ENCODE measurements around the gene TRIM66.

Gene TRIM66

GRCh38 chr11:8646873-8647272, 35.6 kb downstream of the TRIM66 start:
- H3K27me3 ChIP-seq (replicated peaks; ENCODE audit: control insufficient read depth, insufficient read depth, low read length): no peaks in the 10 kb centered on the region
- H3K36me3 ChIP-seq (ENCODE audit: control insufficient read depth, insufficient read depth, low read length, severe bottlenecking): peaks cover 46% of the 10 kb centered on the region
- no peak for DNase-seq (ENCODE audit: low read depth)
- no peak overlapping the region for H3K9ac ChIP-seq (ENCODE audit: low read length)
- H3K4me1 ChIP-seq (ENCODE audit: control insufficient read depth, insufficient read depth, low read length): peaks cover 6% of the 10 kb centered on the region
- H3K9me3 ChIP-seq (ENCODE audit: control insufficient read depth, low read length): no peaks in the 10 kb centered on the region
- no peak overlapping the region for H3K4me3 ChIP-seq (ENCODE audit: low read length)

- H3K27me3 ChIP-seq (replicated peaks; ENCODE audit: control insufficient read depth, insufficient read depth, low read length): no peaks in the 10 kb centered on the region
- H3K9me3 ChIP-seq (ENCODE audit: control insufficient read depth, low read length): no peaks in the 10 kb centered on the region
- no peak overlapping the region for H3K9ac ChIP-seq (ENCODE audit: low read length)
- H3K36me3 ChIP-seq (ENCODE audit: control insufficient read depth, insufficient read depth, low read length, severe bottlenecking): peaks cover 72% of the 10 kb centered on the region
- H3K4me1 ChIP-seq (ENCODE audit: control insufficient read depth, insufficient read depth, low read length): no peaks in the 10 kb centered on the region
- no peak overlapping the region for H3K4me3 ChIP-seq (ENCODE audit: low read length)
- DNase-seq (ENCODE audit: low read depth): no peak
Measured at GRCh38 chr11:8642196-8642841, 40.1 kb downstream of the TRIM66 start.

DNA sequence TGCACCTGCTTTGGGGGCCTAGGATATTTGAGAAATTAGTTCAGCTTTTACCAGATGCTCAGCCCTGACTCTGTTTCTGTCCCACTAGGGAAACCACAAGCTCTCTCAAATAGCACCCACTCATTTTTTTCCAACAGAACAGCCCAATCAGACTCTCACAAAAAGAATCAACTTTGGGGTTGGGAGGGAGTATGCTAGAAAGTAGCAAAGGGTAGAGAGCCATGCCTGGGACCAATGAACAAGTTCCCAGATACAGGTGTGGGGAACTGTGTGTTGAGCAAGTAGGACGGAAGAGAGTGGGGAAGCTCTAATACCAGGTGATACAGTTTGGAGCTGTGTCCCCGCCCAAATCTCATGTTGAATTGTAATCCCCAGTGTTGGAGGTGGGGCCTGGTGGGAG, 41.1 kb downstream of the TRIM66 start:
- Histone ChIP-seq H3K36me3 (ENCODE audit: control insufficient read depth, insufficient read depth, low read length, severe bottlenecking) (peaks cover 75% of the 10 kb centered on the region), H3K4me3 (ENCODE audit: low read length) (no peak overlapping the region), H3K27me3 (replicated peaks; ENCODE audit: control insufficient read depth, insufficient read depth, low read length) (no peaks in the 10 kb centered on the region), H3K4me1 (ENCODE audit: control insufficient read depth, insufficient read depth, low read length) (no peaks in the 10 kb centered on the region), H3K9ac (ENCODE audit: low read length) (no peak overlapping the region), H3K9me3 (ENCODE audit: control insufficient read depth, low read length) (peaks cover 5% of the 10 kb centered on the region)
- DNase-seq (ENCODE audit: low read depth): no peak

DNA sequence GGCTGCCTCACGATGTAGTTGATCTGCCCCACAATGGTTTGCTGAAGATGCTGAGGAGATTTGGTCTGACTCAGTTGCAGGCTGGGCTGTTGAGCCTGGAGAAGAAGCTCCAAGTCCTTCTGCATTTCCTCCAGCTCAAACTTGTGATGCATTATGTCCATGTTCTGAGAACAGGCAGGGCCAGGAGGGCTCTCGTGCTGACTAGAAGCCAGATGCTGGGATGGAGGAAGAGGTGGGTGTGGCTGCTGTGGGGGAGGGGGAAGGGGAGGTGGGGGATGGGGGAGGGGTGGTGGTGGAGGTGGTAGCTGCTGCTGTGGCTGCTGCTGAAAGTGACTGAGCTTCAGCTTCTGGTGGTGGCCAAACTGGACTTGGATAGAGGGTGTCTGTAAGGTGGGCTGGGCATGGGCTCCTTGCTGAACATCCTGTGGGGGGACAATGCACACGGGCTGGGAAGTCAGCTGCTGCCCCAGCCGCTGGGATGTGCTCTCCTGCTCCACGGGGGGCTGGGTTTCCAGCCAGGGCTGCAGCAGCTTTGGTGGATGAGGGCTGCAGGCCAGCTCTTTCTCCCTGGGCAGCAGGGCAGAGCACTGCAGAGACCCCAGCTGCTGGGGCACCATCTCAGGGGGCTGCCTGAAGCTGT, 42.1 kb downstream of the TRIM66 start:
- no peaks in the 10 kb centered on the region for H3K4me1 ChIP-seq (ENCODE audit: control insufficient read depth, insufficient read depth, low read length)
- peaks cover 10% of the 10 kb centered on the region for H3K9me3 ChIP-seq (ENCODE audit: control insufficient read depth, low read length)
- no peak overlapping the region for H3K4me3 ChIP-seq (ENCODE audit: low read length)
- no peak for DNase-seq (ENCODE audit: low read depth)
- H3K9ac ChIP-seq (ENCODE audit: low read length): no peak overlapping the region
- H3K36me3 ChIP-seq (ENCODE audit: control insufficient read depth, insufficient read depth, low read length, severe bottlenecking): peaks cover 75% of the 10 kb centered on the region
- no peaks in the 10 kb centered on the region for H3K27me3 ChIP-seq (replicated peaks; ENCODE audit: control insufficient read depth, insufficient read depth, low read length)

- Histone ChIP-seq H3K36me3 (ENCODE audit: control insufficient read depth, insufficient read depth, low read length, severe bottlenecking) (peaks cover 74% of the 10 kb centered on the region), H3K27me3 (replicated peaks; ENCODE audit: control insufficient read depth, insufficient read depth, low read length) (no peaks in the 10 kb centered on the region), H3K9ac (ENCODE audit: low read length) (no peak overlapping the region), H3K4me3 (ENCODE audit: low read length) (no peak overlapping the region), H3K9me3 (ENCODE audit: control insufficient read depth, low read length) (peaks cover 10% of the 10 kb centered on the region), H3K4me1 (ENCODE audit: control insufficient read depth, insufficient read depth, low read length) (no peaks in the 10 kb centered on the region)
- no peak for DNase-seq (ENCODE audit: low read depth)
Measured at GRCh38 chr11:8639655-8640054, 42.8 kb downstream of the TRIM66 start.

DNA sequence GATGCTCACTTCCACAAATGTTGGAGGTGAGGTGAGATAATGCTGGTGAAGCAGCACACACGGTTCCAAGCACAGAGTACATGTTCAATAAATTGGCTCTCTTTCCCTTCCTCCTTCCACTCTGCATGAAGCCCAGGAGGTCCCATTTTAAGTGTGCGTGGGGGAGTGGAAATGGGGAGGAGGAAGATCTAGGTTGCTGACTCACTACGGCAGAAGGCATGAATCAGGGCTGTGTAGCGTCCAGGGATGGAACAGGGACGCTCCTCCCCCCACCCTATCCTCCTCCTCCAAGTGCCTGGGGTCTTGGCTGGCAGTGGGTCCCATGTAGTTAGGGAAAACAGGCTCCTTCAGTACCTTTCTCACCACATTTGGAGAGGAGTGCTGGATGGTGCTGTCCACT, 44.2 kb downstream of the TRIM66 start:
- peaks cover 10% of the 10 kb centered on the region for H3K9me3 ChIP-seq (ENCODE audit: control insufficient read depth, low read length)
- no peak overlapping the region for H3K9ac ChIP-seq (ENCODE audit: low read length)
- DNase-seq (ENCODE audit: low read depth): no peak
- H3K36me3 ChIP-seq (ENCODE audit: control insufficient read depth, insufficient read depth, low read length, severe bottlenecking): peaks cover 76% of the 10 kb centered on the region
- no peak overlapping the region for H3K4me3 ChIP-seq (ENCODE audit: low read length)
- no peaks in the 10 kb centered on the region for H3K4me1 ChIP-seq (ENCODE audit: control insufficient read depth, insufficient read depth, low read length)
- no peaks in the 10 kb centered on the region for H3K27me3 ChIP-seq (replicated peaks; ENCODE audit: control insufficient read depth, insufficient read depth, low read length)

DNA sequence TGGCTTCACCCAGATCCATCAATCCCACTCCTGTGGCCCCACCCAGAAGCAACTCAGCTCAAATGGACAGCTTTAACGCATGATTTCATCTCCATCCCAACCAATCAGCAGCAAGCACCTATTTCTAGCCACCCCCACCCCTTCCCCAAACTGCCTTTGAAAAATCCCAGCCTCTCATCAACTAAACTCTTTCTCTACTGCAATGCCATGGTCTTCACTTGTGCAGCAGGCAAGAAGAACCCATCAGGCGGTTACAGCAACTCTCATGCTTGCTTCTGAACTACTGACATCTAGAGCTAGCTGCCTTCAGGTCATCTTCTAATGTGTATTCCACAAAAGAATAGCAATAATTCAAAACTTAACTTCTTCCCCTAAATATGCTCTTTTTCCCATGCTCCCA, 46.3 kb downstream of the TRIM66 start:
- H3K4me1 ChIP-seq (ENCODE audit: control insufficient read depth, insufficient read depth, low read length): peaks cover 6% of the 10 kb centered on the region
- H3K36me3 ChIP-seq (ENCODE audit: control insufficient read depth, insufficient read depth, low read length, severe bottlenecking): peaks cover 68% of the 10 kb centered on the region
- H3K9me3 ChIP-seq (ENCODE audit: control insufficient read depth, low read length): peaks cover 10% of the 10 kb centered on the region
- H3K4me3 ChIP-seq (ENCODE audit: low read length): no peak overlapping the region
- DNase-seq (ENCODE audit: low read depth): no peak
- no peaks in the 10 kb centered on the region for H3K27me3 ChIP-seq (replicated peaks; ENCODE audit: control insufficient read depth, insufficient read depth, low read length)
- H3K9ac ChIP-seq (ENCODE audit: low read length): no peak overlapping the region

DNA sequence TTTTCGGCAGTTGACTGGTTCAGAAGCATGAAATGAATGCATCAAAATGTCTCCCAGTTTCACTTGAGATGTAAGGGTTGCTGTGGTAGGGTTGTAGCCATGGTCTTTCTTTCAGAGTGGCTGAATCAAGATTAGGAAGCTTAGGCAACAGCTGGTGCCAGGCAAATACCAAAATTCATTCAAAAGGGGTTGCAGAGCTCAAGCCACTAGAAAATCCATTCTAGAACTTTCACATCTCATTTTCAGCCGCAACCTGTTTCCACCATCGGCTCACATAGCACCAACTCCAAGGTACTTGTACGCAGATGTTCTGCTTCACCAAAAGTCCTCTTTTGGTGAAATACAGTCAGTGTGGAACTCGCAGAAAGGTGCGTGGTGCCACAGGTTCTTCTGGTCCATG, 48.0 kb downstream of the TRIM66 start:
- DNase-seq (ENCODE audit: low read depth): no peak

GRCh38 chr11:8631395-8632118, 50.9 kb downstream of the TRIM66 start:
- H3K9ac ChIP-seq (ENCODE audit: low read length): no peak overlapping the region
- H3K36me3 ChIP-seq (ENCODE audit: control insufficient read depth, insufficient read depth, low read length, severe bottlenecking): peaks cover 29% of the 10 kb centered on the region
- H3K4me1 ChIP-seq (ENCODE audit: control insufficient read depth, insufficient read depth, low read length): peaks cover 11% of the 10 kb centered on the region
- peak; percentile 84 for DNase-seq (ENCODE audit: low read depth)
- H3K9me3 ChIP-seq (ENCODE audit: control insufficient read depth, low read length): peaks cover 7% of the 10 kb centered on the region
- H3K27me3 ChIP-seq (replicated peaks; ENCODE audit: control insufficient read depth, insufficient read depth, low read length): no peaks in the 10 kb centered on the region
- H3K4me3 ChIP-seq (ENCODE audit: low read length): no peak overlapping the region

More for the DNA sequence above, 48.0 kb downstream of the TRIM66 start:
- Histone ChIP-seq H3K9ac (ENCODE audit: low read length) (no peak overlapping the region), H3K27me3 (replicated peaks; ENCODE audit: control insufficient read depth, insufficient read depth, low read length) (no peaks in the 10 kb centered on the region), H3K36me3 (ENCODE audit: control insufficient read depth, insufficient read depth, low read length, severe bottlenecking) (peaks cover 58% of the 10 kb centered on the region), H3K4me3 (ENCODE audit: low read length) (no peak overlapping the region), H3K4me1 (ENCODE audit: control insufficient read depth, insufficient read depth, low read length) (peaks cover 11% of the 10 kb centered on the region), H3K9me3 (ENCODE audit: control insufficient read depth, low read length) (peaks cover 10% of the 10 kb centered on the region)

DNA sequence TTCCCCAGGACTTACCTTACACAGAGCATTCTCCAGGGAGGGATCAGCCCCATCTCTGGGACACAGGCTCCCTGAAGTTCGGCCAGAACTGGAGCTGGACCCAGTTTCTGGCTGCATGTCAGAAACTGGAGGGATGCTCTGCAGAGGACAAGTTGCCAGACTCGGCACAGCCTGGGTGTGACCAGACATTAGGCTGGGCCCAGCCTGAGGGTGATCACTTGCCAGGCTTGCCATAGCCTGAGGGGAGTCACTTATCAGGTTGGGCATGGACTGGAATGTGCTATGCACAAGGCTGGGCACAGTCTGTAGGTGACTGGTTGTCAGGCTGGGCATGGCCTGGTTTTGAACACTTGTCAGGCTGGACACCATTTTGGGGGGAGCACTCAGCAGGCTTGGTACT, 57.8 kb downstream of the TRIM66 start:
- Histone ChIP-seq H3K4me1 (ENCODE audit: control insufficient read depth, insufficient read depth, low read length) (no peaks in the 10 kb centered on the region), H3K27me3 (replicated peaks; ENCODE audit: control insufficient read depth, insufficient read depth, low read length) (no peaks in the 10 kb centered on the region), H3K9ac (ENCODE audit: low read length) (no peak overlapping the region), H3K9me3 (ENCODE audit: control insufficient read depth, low read length) (no peaks in the 10 kb centered on the region), H3K4me3 (ENCODE audit: low read length) (no peak overlapping the region), H3K36me3 (ENCODE audit: control insufficient read depth, insufficient read depth, low read length, severe bottlenecking) (peaks cover 48% of the 10 kb centered on the region)
- no peak for DNase-seq (ENCODE audit: low read depth)

DNA sequence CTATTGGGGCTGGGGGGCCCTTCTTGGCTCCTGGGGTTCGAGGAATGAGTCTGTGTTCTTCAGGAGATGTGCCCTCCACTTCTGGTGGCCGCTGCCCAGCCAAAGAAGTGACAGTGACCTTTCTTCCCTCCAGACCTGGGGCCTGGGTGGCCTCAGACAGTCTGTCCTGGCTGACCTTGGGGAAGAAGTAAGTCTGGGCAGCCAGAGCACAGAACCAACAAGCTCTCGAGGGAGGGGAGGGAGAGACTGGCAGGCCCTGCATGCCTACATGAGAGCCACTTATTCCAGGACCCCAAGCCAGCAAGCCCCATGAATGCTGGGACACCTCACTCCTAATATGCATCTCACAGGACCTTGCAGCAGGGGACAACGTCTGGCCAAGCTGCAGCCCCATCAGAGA, 61.3 kb downstream of the TRIM66 start:
- no peak for DNase-seq (ENCODE audit: low read depth)
- Histone ChIP-seq H3K4me3 (ENCODE audit: low read length) (no peak overlapping the region), H3K9ac (ENCODE audit: low read length) (no peak overlapping the region), H3K36me3 (ENCODE audit: control insufficient read depth, insufficient read depth, low read length, severe bottlenecking) (peaks cover 81% of the 10 kb centered on the region), H3K27me3 (replicated peaks; ENCODE audit: control insufficient read depth, insufficient read depth, low read length) (no peaks in the 10 kb centered on the region), H3K4me1 (ENCODE audit: control insufficient read depth, insufficient read depth, low read length) (no peaks in the 10 kb centered on the region), H3K9me3 (ENCODE audit: control insufficient read depth, low read length) (no peaks in the 10 kb centered on the region)
